Measurements from ENCODE around the gene GBP2. TPM values are rescaled to one million over a fixed set of nuclear protein-coding genes. Genes with fewer than 3 reads are reported as not detected.

The GBP2 gene
- total and polyA plus RNA-seq, 2 of the 4 experiments (the other 2 are of a cell fraction), result 8.2 to 17.7 TPM

DNA sequence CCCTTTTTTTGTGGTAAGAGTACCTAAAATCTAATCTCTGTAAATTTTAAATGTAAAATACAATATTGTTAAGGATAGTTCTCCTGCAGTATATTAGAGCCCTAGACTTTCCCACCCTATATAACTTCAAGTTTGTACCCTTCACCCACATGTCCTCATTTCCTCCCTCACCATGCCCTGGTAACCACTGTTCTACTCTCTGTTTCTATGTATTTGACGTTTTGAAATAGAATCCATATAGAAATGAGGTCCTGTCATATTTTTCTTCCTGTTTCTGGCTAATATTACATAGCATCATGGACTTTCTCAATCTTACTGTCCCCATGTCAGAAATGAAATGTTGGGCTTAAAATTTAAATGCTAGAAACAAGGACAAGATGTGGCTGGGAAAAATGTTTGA is 25.1 kb upstream of the GBP2 start:
- Histone ChIP-seq H3K36me3 (ENCODE audit: control insufficient read depth, insufficient read depth, low read length) (no peaks in the 10 kb centered on the region), H2AK9ac (replicated peaks; ENCODE audit: low read depth, low read length, poor library complexity) (no peak overlapping the region), H3K4ac (ENCODE audit: low read depth, low read length) (no peak overlapping the region), H3K27me3 (ENCODE audit: control insufficient read depth, insufficient read depth, low read length) (no peaks in the 10 kb centered on the region), H3K9ac (ENCODE audit: low read depth, low read length) (no peak overlapping the region), H2BK20ac (ENCODE audit: low read depth, low read length) (no peak overlapping the region), H4K8ac (ENCODE audit: low read depth in 2 of 2, low read length in 2 of 2) (no peak overlapping the region), H3K4me3 (ENCODE audit: insufficient read depth, low read depth, low read length) (no peak overlapping the region), H3K14ac (replicated peaks; ENCODE audit: low read depth, low read length) (no peak overlapping the region), H4K5ac (ENCODE audit: low read depth, low read length) (no peak overlapping the region), H4K20me1 (ENCODE audit: insufficient read depth, low read length) (no peaks in the 10 kb centered on the region), H3K27ac (ENCODE audit: insufficient read depth, low read length) (no peak overlapping the region), H3K4me1 (ENCODE audit: control insufficient read depth, insufficient read depth, low read length) (no peaks in the 10 kb centered on the region), H2AK5ac (ENCODE audit: low read depth, low read length) (no peak overlapping the region), H4K91ac (ENCODE audit: insufficient read depth, low read depth, low read length) (no peak overlapping the region), H3K56ac (ENCODE audit: extremely low read depth, insufficient read depth, low read length) (no peak overlapping the region), H3K4me2 (ENCODE audit: low read depth, low read length) (no peak overlapping the region), H2BK120ac (ENCODE audit: low read depth, low read length) (no peak overlapping the region), H3K18ac (ENCODE audit: low read depth, low read length) (no peak overlapping the region), H3K9me3 (ENCODE audit: control insufficient read depth, insufficient read depth, low read length) (no peaks in the 10 kb centered on the region), H3K79me1 (ENCODE audit: low read depth in 1 of 2, low read length in 2 of 2) (no peaks in the 10 kb centered on the region), H2BK15ac (ENCODE audit: low read depth, low read length) (no peak overlapping the region), H2BK5ac (ENCODE audit: low read depth, low read length, poor library complexity, severe bottlenecking) (no peak overlapping the region), H3K23ac (ENCODE audit: low read depth, low read length) (no peak overlapping the region), H3K9me1 (ENCODE audit: insufficient read depth, low read length) (no peaks in the 10 kb centered on the region), H2AFZ (replicated peaks; ENCODE audit: low read length, poor library complexity) (no peak overlapping the region)
- TF ChIP-seq RFX5 (IDR thresholded peaks at IDR 0.05; ENCODE audit: low read depth, low read length) (no peak), FOS (IDR thresholded peaks at IDR 0.05; ENCODE audit: low read depth, low read length) (no peak), MAZ (IDR thresholded peaks at IDR 0.05; ENCODE audit: borderline replicate concordance, low read depth, low read length) (no peak), NFE2L2 (IDR thresholded peaks at IDR 0.05; ENCODE audit: low read depth, low read length) (no peak), CHD1 (IDR thresholded peaks at IDR 0.05; ENCODE audit: low read depth, low read length) (no peak), RCOR1 (IDR thresholded peaks at IDR 0.05; ENCODE audit: insufficient replicate concordance, low read length) (no peak), SMC3 (IDR thresholded peaks at IDR 0.05; ENCODE audit: low read depth, low read length) (no peak), RAD21 (IDR thresholded peaks at IDR 0.05; ENCODE audit: low read length) (no peak), MXI1 (IDR thresholded peaks at IDR 0.05; ENCODE audit: borderline replicate concordance, low read depth, low read length) (no peak), CEBPB (IDR thresholded peaks at IDR 0.05; ENCODE audit: low read depth, low read length) (no peak), POLR2A (IDR thresholded peaks at IDR 0.05; ENCODE audit: low read depth, low read length) (no peak)
- TF ChIP-seq, protein P1, sequence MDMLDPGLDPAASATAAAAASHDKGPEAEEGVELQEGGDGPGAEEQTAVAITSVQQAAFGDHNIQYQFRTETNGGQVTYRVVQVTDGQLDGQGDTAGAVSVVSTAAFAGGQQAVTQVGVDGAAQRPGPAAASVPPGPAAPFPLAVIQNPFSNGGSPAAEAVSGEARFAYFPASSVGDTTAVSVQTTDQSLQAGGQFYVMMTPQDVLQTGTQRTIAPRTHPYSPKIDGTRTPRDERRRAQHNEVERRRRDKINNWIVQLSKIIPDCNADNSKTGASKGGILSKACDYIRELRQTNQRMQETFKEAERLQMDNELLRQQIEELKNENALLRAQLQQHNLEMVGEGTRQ (IDR thresholded peaks at IDR 0.05; ENCODE audit: low read depth, low read length), result no peak
- TF ChIP-seq, protein P2, sequence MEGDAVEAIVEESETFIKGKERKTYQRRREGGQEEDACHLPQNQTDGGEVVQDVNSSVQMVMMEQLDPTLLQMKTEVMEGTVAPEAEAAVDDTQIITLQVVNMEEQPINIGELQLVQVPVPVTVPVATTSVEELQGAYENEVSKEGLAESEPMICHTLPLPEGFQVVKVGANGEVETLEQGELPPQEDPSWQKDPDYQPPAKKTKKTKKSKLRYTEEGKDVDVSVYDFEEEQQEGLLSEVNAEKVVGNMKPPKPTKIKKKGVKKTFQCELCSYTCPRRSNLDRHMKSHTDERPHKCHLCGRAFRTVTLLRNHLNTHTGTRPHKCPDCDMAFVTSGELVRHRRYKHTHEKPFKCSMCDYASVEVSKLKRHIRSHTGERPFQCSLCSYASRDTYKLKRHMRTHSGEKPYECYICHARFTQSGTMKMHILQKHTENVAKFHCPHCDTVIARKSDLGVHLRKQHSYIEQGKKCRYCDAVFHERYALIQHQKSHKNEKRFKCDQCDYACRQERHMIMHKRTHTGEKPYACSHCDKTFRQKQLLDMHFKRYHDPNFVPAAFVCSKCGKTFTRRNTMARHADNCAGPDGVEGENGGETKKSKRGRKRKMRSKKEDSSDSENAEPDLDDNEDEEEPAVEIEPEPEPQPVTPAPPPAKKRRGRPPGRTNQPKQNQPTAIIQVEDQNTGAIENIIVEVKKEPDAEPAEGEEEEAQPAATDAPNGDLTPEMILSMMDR (conservative IDR thresholded peaks at IDR 0.05; ENCODE audit: low read depth, low read length), result no peak
- TF ChIP-seq, protein P3, sequence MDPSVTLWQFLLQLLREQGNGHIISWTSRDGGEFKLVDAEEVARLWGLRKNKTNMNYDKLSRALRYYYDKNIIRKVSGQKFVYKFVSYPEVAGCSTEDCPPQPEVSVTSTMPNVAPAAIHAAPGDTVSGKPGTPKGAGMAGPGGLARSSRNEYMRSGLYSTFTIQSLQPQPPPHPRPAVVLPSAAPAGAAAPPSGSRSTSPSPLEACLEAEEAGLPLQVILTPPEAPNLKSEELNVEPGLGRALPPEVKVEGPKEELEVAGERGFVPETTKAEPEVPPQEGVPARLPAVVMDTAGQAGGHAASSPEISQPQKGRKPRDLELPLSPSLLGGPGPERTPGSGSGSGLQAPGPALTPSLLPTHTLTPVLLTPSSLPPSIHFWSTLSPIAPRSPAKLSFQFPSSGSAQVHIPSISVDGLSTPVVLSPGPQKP (IDR thresholded peaks at IDR 0.05; ENCODE audit: borderline replicate concordance, low read depth, low read length), result no peak
- WGBS, 2 experiments (ENCODE audit: extremely low coverage in 2 of 2, insufficient read length in 1 of 2), result no CpG with 5 or more reads among the region's 1 CpG
- no peak for ATAC-seq (ENCODE audit: low read depth)
- ChIA-PET CTCF (no interaction called here), POLR2A (ENCODE audit: unreplicated experiment) (no interaction called here)
- intact Hi-C loops (cut with micrococcal nuclease), result no loop called here
- dilution Hi-C loops (cut with HindIII; ENCODE audit: low sequenced_read_pairs, unreplicated experiment), result no loop called here
- in situ Hi-C loops (cut with MboI; ENCODE audit: low sequenced_read_pairs), result no loop called here
- BruUV-seq (replicated peaks), result no TSS peak
- no peak for DNase-seq

Measured in IMR-90 (cell line).